CD4-positive, alpha-beta T cell treated with Interferon gamma for 1 hour (primary cell): ENCODE measurements around the gene GBA2.

Source experiments
- DNase-seq: peaks from one replicate; pipeline ENCODE4 v3.0.0-alpha.2; 2020

Gene GBA2

GRCh38 chr9:35763803-35764202, 14.8 kb upstream of the GBA2 start:
- no peak for DNase-seq

GRCh38 chr9:35763181-35763580, 14.2 kb upstream of the GBA2 start:
- DNase-seq = no peak

GRCh38 chr9:35760651-35761050, 11.6 kb upstream of the GBA2 start:
- DNase-seq = no peak

DNA sequence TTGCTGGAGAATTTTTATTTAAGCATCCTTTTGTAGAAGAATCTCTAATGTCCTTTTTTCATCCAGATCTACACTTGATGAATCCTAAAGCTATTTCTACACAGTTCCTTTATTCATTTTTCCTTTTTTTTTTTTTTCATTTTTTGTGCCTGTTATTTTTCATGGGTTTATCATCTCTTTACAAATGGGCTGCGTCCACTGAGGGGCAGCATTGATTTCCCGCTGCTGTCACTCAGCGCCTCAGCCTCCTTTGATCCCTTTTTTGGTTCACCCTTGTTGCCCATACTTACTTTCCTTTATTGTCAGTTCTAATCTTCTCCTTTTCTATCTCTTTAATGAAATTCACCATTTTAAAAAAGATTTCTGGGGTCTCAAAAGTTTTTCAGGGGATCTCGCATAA, 10.8 kb upstream of the GBA2 start:
- no peak for DNase-seq

GRCh38 chr9:35758475-35759050, 9.5 kb upstream of the GBA2 start:
- DNase-seq = no peak

- no peak for DNase-seq
Measured at GRCh38 chr9:35757892-35758275, 8.9 kb upstream of the GBA2 start.

- DNase-seq = peak; percentile 15
Measured at GRCh38 chr9:35757226-35757891, 8.3 kb upstream of the GBA2 start.

DNA sequence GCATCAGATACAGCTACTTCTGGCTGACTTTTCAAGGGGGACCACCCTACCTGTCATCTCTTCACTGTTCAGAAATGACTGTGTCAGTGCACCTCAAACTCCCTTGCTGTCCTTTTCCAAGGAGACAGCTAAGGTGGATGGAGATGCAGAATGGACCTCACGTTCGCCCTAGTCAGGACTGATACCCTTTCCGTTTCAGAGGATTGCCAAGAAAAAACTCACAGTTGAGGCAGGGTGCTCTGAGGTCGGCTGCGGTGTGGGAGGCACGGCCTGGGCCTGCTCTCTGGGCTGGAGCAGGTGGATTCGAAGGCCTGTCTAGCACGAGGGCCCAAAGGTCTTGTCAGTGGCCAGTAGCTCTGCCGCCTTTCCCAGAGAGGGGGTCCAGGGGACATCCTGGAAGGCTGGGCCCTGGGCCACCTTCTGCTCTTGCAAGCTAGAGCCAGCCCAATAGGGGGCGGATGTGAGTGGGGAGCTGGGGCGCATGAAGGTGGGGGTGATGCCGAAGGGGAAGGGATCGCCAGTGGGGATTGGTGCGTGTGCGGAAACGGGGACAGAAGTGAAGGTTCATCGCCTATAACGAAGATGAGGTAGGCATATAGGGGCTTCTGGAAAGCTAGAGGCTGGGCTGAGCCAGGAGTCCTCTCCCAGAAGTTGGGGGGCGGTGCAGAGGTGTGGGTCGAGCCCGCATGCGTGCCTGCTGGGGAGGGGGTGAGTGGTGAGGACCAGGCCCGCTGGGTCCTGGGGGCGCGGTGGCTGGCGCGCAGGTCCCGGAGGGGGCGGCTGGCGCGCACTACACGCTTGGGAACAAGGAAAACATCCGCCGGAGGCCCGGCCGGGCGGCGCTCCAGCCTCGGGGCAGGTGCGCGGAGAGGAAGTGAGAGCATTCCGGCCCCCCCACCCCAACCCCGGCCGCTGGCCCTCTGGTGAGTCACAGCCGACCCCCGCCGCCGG, 7.5 kb upstream of the GBA2 start:
- peak; percentile 71 for DNase-seq

DNA sequence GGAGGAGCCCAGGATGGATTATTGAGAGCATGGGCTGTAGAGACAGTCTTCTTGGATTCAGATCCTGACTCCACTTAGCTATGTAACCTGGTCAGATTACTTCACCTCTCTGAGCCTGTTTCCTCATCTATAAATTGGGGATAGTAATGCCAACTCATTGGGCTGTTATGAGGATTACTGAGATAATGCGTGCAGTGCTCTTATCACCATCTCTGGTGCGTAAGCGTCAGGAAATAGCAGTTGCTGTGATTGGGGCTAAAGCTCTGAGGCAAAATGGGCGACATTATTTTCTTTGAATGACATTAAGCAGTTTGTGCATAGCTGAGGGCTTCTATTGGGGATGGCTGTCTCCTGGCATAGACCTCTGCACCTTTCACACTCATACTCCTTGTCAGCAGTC, 6.0 kb upstream of the GBA2 start:
- DNase-seq = no peak

DNA sequence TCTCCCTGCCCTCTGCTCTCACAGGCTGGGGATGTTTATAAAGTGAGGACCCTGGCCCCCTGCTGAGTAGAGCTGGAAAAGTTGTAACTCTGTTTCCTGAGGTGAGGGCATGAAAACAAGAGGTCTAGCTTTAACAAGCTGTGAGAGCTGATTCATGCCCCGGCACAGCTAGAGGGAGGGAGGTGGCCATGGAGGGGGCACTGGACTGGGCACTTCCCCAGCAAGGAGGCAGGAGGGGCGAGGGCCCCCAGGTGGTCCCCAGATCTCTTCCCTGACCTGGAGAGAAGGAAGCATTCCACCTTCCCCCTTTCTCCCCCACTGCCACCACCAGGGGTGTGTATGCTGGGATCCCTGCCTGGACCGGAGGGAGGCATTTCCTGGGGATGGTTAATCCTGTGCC, 5.2 kb upstream of the GBA2 start, which contains the start of gene MSMP:
Gene MSMP, minus strand, starts transcription at position 13 of the 400 bp plus-strand sequence. CDS start 147 bp downstream, outside the sequence.
- no peak for DNase-seq

DNA sequence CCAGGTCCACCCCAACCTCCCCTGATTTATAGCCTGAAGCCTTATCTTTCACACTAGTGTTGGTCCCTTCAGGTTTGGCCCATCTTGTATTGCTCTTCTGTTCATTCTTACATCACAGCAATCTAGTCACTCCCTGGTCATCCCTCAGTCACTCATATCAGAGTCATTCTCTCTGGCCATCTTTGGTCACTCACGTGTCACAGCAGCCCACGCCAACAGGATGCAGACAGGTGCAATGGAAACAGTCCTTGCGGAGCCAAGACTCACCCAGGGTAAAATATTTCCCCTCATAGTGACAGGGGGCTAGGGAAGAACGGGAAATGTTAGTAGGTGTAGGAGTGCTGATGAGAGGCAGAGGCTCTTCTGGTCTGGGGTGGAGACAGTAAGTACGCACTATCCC, 4.4 kb upstream of the GBA2 start:
- no peak for DNase-seq

GRCh38 chr9:35750256-35750531, 1.2 kb upstream of the GBA2 start:
- DNase-seq = no peak

DNA sequence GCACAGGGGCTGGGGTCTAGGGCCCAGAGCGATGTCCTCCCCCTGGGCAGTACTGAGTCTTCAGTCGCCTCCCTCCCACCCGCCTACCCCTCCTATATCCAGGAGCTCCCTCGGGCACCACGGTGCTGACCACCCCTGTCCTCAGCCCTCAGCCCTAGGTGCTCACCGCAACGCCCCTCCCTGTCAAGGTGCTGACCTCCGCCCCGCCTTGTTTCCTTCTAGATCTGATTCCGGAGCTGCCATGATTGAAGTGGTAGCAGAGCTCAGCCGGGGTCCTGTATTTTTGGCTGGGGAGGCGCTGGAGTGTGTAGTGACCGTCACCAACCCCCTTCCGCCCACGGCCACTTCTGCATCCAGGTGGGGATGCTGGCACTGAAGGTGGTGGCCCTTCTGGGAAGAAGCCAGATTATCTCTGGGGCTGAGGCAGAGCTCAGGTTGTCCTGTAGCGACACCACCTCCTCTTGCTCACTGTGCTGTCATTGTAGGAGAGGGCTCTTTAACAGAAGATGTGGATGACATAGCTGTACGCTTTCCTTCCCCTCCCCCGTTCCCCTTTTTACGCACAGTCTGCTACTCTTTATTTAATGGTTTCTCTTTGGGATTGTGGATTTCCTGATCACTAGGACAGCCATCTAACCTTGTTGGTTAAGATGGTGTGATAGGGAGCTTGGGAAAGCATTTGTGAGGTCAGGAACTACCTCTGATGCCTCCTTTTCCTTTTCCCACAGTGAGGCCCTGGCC, 657 bp upstream of the GBA2 start:
- peak; percentile 32 for DNase-seq

DNA sequence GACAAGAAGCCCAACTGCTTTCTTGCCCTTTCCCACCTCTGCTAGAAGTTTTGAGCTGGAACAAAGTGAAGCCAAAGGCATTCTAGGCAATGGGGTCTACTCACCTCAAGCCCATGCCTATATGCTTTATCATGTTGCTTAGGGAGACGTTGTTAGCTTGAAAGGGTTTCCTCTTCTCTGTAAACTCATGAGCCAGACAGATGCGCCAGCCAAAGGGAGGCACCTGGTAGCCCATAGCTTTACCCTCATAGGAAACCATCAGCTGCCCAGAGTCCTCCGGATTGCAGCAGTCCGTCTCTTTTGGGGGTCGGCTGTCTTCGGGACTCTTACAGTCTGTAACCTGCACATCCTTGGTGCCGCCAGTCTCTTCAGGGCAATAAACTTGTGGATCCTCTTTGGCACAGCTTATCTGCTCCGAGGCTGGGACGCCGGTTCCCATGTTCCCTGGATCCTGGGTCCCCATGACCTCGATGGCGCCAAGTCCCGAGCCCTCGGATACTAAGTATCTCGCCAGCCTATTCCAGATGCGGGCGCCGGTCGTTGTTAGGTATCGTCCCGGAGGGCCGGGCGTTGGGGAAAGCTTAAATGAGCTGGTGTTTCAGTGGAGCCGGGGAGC, 678 bp downstream of the GBA2 start:
- no peak for DNase-seq

DNA sequence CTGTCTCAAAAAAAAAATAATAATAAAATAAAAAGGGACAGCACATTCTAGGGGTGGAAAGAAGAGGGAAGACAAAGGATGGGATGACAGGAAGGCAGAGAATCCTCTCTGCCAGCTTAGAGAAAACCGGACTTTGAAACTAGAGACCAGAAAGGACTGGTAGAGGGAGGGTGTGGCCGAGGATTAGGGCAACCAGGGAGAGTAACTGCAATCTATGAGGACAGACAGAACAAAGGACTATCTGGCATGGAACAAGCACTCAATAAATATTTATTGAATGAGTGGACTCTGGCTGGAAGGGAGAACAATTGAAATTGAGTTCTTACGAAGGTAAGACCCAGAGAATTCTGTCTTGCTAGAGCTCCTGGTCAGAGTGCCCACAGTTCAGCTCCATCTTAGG, 2.4 kb downstream of the GBA2 start:
- DNase-seq = no peak

GRCh38 chr9:35745569-35745968, 3.5 kb downstream of the GBA2 start:
- DNase-seq = no peak

DNA sequence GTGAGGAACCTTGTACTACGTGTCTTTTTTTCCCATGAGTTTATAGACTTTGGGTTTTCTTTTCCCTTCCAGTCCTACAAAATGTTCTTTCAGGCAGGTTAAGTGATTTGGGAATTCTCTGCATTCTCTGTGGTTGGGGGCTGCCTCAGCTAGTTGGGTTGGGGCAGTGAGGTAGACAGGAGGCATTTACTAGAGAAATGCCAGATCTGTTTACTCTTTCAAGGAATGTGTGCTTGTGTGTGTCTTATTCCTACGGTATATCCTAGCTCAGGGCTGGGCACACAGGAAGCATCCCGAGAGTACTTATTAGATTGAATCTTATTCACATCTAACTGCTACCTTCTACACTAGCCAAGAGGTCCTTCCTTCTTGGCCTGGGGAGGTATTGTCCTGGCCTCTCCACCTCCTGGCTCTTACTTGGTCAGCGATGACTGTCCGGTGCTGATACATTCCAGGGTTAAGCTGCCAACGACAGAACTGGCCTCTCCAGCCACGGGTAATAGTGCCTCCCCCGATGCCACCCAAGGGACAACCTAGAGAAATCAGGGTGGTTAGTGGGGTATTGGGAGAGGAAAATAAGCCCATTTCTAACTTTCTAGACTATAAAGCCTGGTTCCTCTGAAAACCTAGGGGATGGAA, 5.0 kb downstream of the GBA2 start:
- no peak for DNase-seq

DNA sequence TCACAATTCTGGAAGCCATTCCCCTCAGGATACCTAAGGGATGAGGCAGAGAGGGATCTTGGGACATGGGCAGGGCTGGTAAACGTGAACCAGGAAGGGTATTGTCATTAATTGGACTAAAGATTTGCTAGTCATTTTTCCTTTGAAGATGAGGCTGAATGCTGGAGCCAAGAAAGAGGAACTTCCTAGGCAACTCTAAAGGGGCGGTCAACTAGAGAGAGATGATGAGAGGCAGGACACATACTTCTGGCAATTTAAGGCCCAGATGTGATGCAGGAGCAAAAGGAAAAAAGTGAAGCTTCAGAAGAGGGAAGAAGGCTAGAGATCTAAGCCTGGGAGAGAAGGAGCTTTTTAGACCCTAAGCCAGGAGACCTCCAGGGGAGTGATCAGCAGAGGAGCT, 5.6 kb downstream of the GBA2 start:
- DNase-seq = no peak

GRCh38 chr9:35741740-35742139, 7.3 kb downstream of the GBA2 start:
- no peak for DNase-seq

DNA sequence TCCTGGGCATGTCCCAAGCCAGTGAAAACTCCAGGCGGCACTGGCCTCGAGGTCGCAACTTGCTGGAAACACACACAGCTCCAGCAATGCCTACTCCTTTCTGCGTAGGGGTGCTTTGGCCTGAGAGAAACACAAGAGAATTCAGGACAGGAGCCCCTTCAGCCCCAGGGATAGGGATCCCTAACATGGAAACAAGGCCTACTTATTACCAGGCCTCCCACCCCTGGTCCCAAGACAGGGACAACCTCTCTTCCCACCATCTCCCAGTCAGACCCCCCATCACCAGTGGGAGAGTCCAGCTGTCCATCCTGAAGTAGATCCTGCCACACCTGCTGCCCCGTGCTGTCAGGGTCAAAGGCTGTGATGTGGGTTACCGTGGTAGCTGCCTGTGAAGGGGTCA, 8.8 kb downstream of the GBA2 start:
- DNase-seq = no peak

- DNase-seq = no peak
Measured at GRCh38 chr9:35738924-35739323, 10.1 kb downstream of the GBA2 start.

GRCh38 chr9:35738186-35738585, 10.8 kb downstream of the GBA2 start:
- no peak for DNase-seq
